GM12878 (cell line): ENCODE measurements around the gene USP37.

Experiments
- ESRRA ChIP-seq: IDR thresholded peaks from 2 replicates; pipeline ENCODE4 v1.6.1; 2012; ENCODE audit warnings: mild to moderate bottlenecking, low read length, improper control_type of control experiment
- HDAC2 ChIP-seq: fragments of 200-600 bp; sonication (generic); IDR thresholded peaks from 2 replicates; pipeline ENCODE4 v1.6.1; 2017
- IRF4 ChIP-seq: IDR thresholded peaks from 2 replicates; pipeline ENCODE4 v1.6.1; 2011; ENCODE audit warnings: low read depth, low read length
- MYC ChIP-seq: IDR thresholded peaks from 2 replicates; pipeline ENCODE4 v1.6.1; 2011; ENCODE audit warnings: mild to moderate bottlenecking, low read length, moderate library complexity, inconsistent platforms; ENCODE audit not compliant: insufficient read depth, insufficient replicate concordance, insufficient read length, severe bottlenecking
- NFIC ChIP-seq: IDR thresholded peaks from 2 replicates; pipeline ENCODE4 v1.6.1; 2012; ENCODE audit warnings: low read depth, mild to moderate bottlenecking, inconsistent platforms, low read length, moderate library complexity
- POLR2A ChIP-seq: IDR thresholded peaks from 2 replicates; pipeline ENCODE4 v1.6.1; 2011; ENCODE audit warnings: low read depth, mild to moderate bottlenecking, low read length
- POLR2AphosphoS5 ChIP-seq: IDR thresholded peaks from 2 replicates; pipeline ENCODE4 v1.6.1; 2011; ENCODE audit warnings: mild to moderate bottlenecking, low read length, inconsistent platforms
- RELA ChIP-seq: fragments of 450-650 bp; IDR thresholded peaks from 2 replicates; pipeline ENCODE4 v1.8.0; 2014; ENCODE audit warnings: borderline replicate concordance; ENCODE audit not compliant: partially characterized antibody
- RFX5 ChIP-seq: IDR thresholded peaks from 2 replicates; pipeline ENCODE4 v1.6.1; 2011; ENCODE audit warnings: low read depth, low read length, improper control_type of control experiment
- RUNX3 ChIP-seq: IDR thresholded peaks from 2 replicates; pipeline ENCODE4 v1.6.1; 2012; ENCODE audit warnings: low read length, inconsistent platforms
- ZBED1 ChIP-seq: IDR thresholded peaks from 2 replicates; pipeline ENCODE4 v1.6.1; 2016; ENCODE audit warnings: borderline replicate concordance
- TF ChIP-seq, protein P1 (sequence below): fragments of 450-650 bp; IDR thresholded peaks from 2 replicates; pipeline ENCODE4 v1.6.1; 2017; ENCODE audit warnings: borderline replicate concordance
- TF ChIP-seq, protein P2 (sequence below), 3 experiments: IDR thresholded peaks in 2 of 3; conservative IDR thresholded peaks in 1 of 3; 2 replicates each; pipeline ENCODE4 v1.5.1; 2011; ENCODE audit warnings: low read depth in 3 of 3, low read length in 3 of 3, mild to moderate bottlenecking in 3 of 3, control low read depth in 2 of 3, moderate library complexity in 2 of 3, inconsistent platforms in 1 of 3, mixed read lengths in 1 of 3; ENCODE audit not compliant: control insufficient read depth in 2 of 3, insufficient read depth in 1 of 3; ENCODE audit errors: extremely low read depth in 1 of 3

- no peak for TF ChIP-seq MYC
- TF ChIP-seq ESRRA: no peak
- TF ChIP-seq RELA: no peak
- TF ChIP-seq, protein P1, sequence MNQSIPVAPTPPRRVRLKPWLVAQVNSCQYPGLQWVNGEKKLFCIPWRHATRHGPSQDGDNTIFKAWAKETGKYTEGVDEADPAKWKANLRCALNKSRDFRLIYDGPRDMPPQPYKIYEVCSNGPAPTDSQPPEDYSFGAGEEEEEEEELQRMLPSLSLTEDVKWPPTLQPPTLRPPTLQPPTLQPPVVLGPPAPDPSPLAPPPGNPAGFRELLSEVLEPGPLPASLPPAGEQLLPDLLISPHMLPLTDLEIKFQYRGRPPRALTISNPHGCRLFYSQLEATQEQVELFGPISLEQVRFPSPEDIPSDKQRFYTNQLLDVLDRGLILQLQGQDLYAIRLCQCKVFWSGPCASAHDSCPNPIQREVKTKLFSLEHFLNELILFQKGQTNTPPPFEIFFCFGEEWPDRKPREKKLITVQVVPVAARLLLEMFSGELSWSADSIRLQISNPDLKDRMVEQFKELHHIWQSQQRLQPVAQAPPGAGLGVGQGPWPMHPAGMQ: no peak
- no peak for TF ChIP-seq POLR2A
- no peak for TF ChIP-seq RUNX3
- TF ChIP-seq IRF4: no peak
- TF ChIP-seq, protein P2, sequence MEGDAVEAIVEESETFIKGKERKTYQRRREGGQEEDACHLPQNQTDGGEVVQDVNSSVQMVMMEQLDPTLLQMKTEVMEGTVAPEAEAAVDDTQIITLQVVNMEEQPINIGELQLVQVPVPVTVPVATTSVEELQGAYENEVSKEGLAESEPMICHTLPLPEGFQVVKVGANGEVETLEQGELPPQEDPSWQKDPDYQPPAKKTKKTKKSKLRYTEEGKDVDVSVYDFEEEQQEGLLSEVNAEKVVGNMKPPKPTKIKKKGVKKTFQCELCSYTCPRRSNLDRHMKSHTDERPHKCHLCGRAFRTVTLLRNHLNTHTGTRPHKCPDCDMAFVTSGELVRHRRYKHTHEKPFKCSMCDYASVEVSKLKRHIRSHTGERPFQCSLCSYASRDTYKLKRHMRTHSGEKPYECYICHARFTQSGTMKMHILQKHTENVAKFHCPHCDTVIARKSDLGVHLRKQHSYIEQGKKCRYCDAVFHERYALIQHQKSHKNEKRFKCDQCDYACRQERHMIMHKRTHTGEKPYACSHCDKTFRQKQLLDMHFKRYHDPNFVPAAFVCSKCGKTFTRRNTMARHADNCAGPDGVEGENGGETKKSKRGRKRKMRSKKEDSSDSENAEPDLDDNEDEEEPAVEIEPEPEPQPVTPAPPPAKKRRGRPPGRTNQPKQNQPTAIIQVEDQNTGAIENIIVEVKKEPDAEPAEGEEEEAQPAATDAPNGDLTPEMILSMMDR (IDR thresholded peaks at IDR 0.05 in 2 of 3, conservative IDR thresholded peaks at IDR 0.05 in 1 of 3; ENCODE audit: control insufficient read depth in 2 of 3, extremely low read depth in 1 of 3, insufficient read depth in 1 of 3, low read depth in 3 of 3, low read length in 3 of 3): no peak
- no peak for TF ChIP-seq NFIC
- no peak for TF ChIP-seq POLR2AphosphoS5
- no peak for TF ChIP-seq ZBED1
- TF ChIP-seq RFX5: no peak
- no peak for TF ChIP-seq HDAC2
Observed at GRCh38 chr2:218557941-218558340, 10.2 kb downstream of the USP37 start.
